HS-5 (cell line): Measurements from ENCODE around the gene PDS5A.
"Not testable (repeated sequence)": the region's sequence is repeated elsewhere in the genome, so short reads cannot be mapped to it uniquely, and the experiment has no call there.

ENCODE experiments used
- DNase-seq: peaks from one replicate; pipeline ENCODE4 v3.0.0-alpha.2; 2012; ENCODE audit warnings: low read depth

PDS5A gene

GRCh38 chr4:39977489-39978377 lies at the start of gene PDS5A:
TSS of gene PDS5A (minus strand) at chr4:39977911. CDS start at chr4:39976577, 1,334 bp downstream.
- DNase-seq = peak; percentile 54

- not testable (repeated sequence) for DNase-seq
Measured at GRCh38 chr4:40024049-40024448, 46.3 kb upstream of the PDS5A start.

- DNase-seq = not testable (repeated sequence)
Measured at GRCh38 chr4:40021116-40021515, 43.4 kb upstream of the PDS5A start.

- no peak for DNase-seq
Measured at GRCh38 chr4:40020221-40020620, 42.5 kb upstream of the PDS5A start.

- DNase-seq = no peak
Measured at GRCh38 chr4:40016007-40016406, 38.3 kb upstream of the PDS5A start.

- DNase-seq = peak; percentile 55
Measured at GRCh38 chr4:40003986-40004385, 26.3 kb upstream of the PDS5A start.

- no peak for DNase-seq
Measured at GRCh38 chr4:40000711-40001110, 23.0 kb upstream of the PDS5A start.

- no peak for DNase-seq
Measured at GRCh38 chr4:39998659-39999345, 21.1 kb upstream of the PDS5A start.

GRCh38 chr4:39996811-39997210 lies 19.1 kb upstream of the PDS5A start:
- DNase-seq = no peak

- DNase-seq = no peak
Measured at GRCh38 chr4:39994406-39994805, 16.7 kb upstream of the PDS5A start.

GRCh38 chr4:39989381-39989780 lies 11.7 kb upstream of the PDS5A start:
- DNase-seq = not testable (repeated sequence)

- no peak for DNase-seq
Measured at GRCh38 chr4:39987485-39987884, 9.8 kb upstream of the PDS5A start.

- DNase-seq = no peak
Measured at GRCh38 chr4:39978904-39979303, 1.2 kb upstream of the PDS5A start.

- DNase-seq = no peak
Measured at GRCh38 chr4:39978378-39978775, 666 bp upstream of the PDS5A start.

GRCh38 chr4:39976945-39977488 lies 694 bp downstream of the PDS5A start:
- peak; percentile 11 for DNase-seq

GRCh38 chr4:39976141-39976944 lies 1.4 kb downstream of the PDS5A start:
- DNase-seq = peak; percentile 51

- peak; percentile 23 for DNase-seq
Measured at GRCh38 chr4:39975488-39976089, 2.1 kb downstream of the PDS5A start.

GRCh38 chr4:39973052-39973451 lies 4.7 kb downstream of the PDS5A start:
- not testable (repeated sequence) for DNase-seq

GRCh38 chr4:39970671-39971640 lies 6.8 kb downstream of the PDS5A start:
- no peak for DNase-seq

GRCh38 chr4:39963656-39964055 lies 14.1 kb downstream of the PDS5A start:
- no peak for DNase-seq
